ENCODE data around the gene DYRK1A.

Gene DYRK1A

GRCh38 chr21:37346841-37347430 lies 19.6 kb upstream of the DYRK1A start:
- TF ChIP-seq, protein P1, sequence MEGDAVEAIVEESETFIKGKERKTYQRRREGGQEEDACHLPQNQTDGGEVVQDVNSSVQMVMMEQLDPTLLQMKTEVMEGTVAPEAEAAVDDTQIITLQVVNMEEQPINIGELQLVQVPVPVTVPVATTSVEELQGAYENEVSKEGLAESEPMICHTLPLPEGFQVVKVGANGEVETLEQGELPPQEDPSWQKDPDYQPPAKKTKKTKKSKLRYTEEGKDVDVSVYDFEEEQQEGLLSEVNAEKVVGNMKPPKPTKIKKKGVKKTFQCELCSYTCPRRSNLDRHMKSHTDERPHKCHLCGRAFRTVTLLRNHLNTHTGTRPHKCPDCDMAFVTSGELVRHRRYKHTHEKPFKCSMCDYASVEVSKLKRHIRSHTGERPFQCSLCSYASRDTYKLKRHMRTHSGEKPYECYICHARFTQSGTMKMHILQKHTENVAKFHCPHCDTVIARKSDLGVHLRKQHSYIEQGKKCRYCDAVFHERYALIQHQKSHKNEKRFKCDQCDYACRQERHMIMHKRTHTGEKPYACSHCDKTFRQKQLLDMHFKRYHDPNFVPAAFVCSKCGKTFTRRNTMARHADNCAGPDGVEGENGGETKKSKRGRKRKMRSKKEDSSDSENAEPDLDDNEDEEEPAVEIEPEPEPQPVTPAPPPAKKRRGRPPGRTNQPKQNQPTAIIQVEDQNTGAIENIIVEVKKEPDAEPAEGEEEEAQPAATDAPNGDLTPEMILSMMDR (conservative IDR thresholded peaks at IDR 0.05; ENCODE audit: low read length), result no peak
- no peak overlapping the region for H3K4me3 ChIP-seq (ENCODE audit: low read length)
- no peak for DNase-seq (ENCODE audit: low read depth)

DNA sequence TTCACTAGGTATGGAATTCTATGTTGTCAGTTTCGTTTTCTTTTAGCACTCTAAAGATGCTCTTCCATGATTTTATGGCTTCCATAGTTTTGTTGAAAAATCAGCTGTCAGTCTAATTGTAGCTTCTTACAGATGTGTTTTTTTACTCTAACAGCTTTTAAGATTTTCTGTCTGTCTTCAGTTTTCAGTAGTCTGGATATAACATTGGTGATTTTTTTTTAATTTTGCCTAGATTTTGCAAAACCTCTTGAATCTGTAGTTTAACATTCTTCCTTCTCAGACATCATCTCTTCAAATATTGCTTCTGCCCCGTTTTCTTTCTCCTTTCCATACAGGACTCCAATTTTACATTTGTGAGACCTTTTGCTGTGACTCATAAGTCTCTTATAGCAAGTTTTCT lies 17.9 kb upstream of the DYRK1A start:
- no peak overlapping the region for H3K4me3 ChIP-seq (ENCODE audit: low read length)
- no peak for DNase-seq (ENCODE audit: low read depth)
- TF ChIP-seq, protein P1 (conservative IDR thresholded peaks at IDR 0.05; ENCODE audit: low read length), result no peak

- TF ChIP-seq, protein P1 (conservative IDR thresholded peaks at IDR 0.05; ENCODE audit: low read length), result no peak
- DNase-seq (ENCODE audit: low read depth), result no peak
- no peak overlapping the region for H3K4me3 ChIP-seq (ENCODE audit: low read length)
These were observed 16.1 kb upstream of the DYRK1A start for GRCh38 chr21:37350472-37350871.

DNA sequence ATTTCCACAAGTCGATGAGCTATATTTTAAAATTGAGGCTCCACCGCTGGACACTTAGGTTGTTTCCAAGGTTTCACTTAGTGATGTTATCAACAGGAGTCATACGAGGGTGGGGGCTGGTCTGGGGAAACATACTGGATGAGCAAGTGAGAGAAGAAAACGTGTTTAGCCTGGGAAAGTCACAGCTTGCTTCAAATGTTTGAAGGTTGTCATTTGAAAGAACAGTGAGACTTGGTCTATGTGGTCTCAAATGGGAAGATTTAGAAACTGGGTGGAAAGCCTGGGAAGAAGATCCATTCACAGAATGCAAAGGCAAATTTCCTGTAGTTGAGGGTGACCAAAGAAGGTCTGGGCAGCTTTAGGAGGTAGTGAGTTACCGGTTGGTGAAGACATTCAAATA lies 9.9 kb upstream of the DYRK1A start:
- TF ChIP-seq, protein P1 (conservative IDR thresholded peaks at IDR 0.05; ENCODE audit: low read length), result no peak
- H3K4me3 ChIP-seq (ENCODE audit: low read length), result no peak overlapping the region
- DNase-seq (ENCODE audit: low read depth), result no peak

GRCh38 chr21:37357691-37358090 lies 8.9 kb upstream of the DYRK1A start:
- TF ChIP-seq, protein P1 (conservative IDR thresholded peaks at IDR 0.05; ENCODE audit: low read length), result no peak
- no peak for DNase-seq (ENCODE audit: low read depth)
- no peak overlapping the region for H3K4me3 ChIP-seq (ENCODE audit: low read length)

DNA sequence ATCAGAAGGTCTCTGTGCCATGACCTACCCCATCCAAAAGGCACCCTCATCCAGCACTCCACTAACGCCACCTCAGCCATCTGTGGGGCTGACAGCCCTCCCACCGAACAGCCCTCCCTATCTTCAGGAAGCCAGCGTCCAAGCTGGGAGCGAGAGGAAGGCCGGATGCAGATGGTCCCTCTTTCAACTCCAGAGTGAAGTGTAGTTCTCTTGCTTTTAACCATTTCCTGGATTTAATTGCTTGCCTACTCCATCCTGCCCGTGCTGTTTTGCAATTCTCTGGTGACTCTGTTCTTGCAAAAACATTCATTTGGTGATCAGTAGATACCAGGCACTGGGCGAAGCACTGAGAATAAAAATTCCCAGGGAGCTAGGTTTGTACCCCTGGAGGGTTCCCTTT lies 8.2 kb upstream of the DYRK1A start:
- H3K4me3 ChIP-seq (ENCODE audit: low read length), result no peak overlapping the region
- TF ChIP-seq, protein P1 (conservative IDR thresholded peaks at IDR 0.05; ENCODE audit: low read length), result no peak
- no peak for DNase-seq (ENCODE audit: low read depth)

DNA sequence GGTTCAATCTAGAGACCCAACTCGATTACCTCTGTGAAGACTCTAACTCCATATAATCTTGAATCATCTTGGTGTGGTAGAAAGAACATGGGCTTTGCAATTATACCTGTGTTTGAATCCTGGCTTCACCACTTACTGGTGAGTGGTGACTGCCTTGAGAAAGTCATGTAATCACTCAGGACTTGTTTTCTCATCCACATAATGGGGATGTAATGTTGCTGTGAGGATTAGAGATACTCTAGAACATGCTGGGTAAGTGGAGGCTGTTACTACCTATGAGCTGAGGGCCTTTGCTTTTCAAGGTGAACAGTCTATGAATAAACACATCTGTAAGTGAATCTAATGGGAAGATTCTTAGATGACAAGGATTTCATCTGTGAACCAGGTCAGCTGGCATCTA lies 2.6 kb upstream of the DYRK1A start:
- DNase-seq (ENCODE audit: low read depth), result no peak
- TF ChIP-seq, protein P1 (conservative IDR thresholded peaks at IDR 0.05; ENCODE audit: low read length), result no peak
- H3K4me3 ChIP-seq (ENCODE audit: low read length), result no peak overlapping the region
